Measurements from ENCODE around the gene DCDC1. TPM values are rescaled to one million over a fixed set of nuclear protein-coding genes. Genes with fewer than 3 reads are reported as not detected.

DCDC1 gene
- total and polyA plus RNA-seq, 2 donors from 2014 or later = 0.39 to 6.6 TPM

- H3K4me1 ChIP-seq (ENCODE audit: control insufficient read depth in 2 of 3, insufficient read depth in 2 of 3, low read depth in 1 of 3, low read length in 3 of 3) = no peaks in the 10 kb centered on the region
- DNase-seq = peak in 1 of 5 donors; percentile 21
- H3K9me3 ChIP-seq (ENCODE audit: control insufficient read depth in 2 of 3, insufficient read depth in 1 of 3, low read length in 3 of 3) = no peaks in the 10 kb centered on the region
- TF ChIP-seq CTCF (IDR thresholded peaks at IDR 0.05; ENCODE audit: borderline replicate concordance, extremely low read depth, insufficient read depth) = peak; percentile 35
- FAIRE-seq = no peak
- no peak overlapping the region for H3K27ac ChIP-seq (ENCODE audit: low read depth in 2 of 2, low read length in 2 of 2)
- no peaks in the 10 kb centered on the region for H3K27me3 ChIP-seq (ENCODE audit: control insufficient read depth, insufficient read depth, low read length)
- H3K4me3 ChIP-seq (ENCODE audit: low read length in 3 of 3) = no peak overlapping the region
- intact Hi-C loops (cut with DNase I) = no loop called here
- H3K36me3 ChIP-seq (ENCODE audit: control insufficient read depth in 2 of 3, insufficient read depth in 3 of 3, low read length in 3 of 3) = no peaks in the 10 kb centered on the region
- H3K9ac ChIP-seq (ENCODE audit: low read length in 3 of 3) = no peak overlapping the region
Observed at GRCh38 chr11:31340903-31341572, 28.5 kb downstream of the DCDC1 start.

- H3K36me3 ChIP-seq (ENCODE audit: control insufficient read depth in 2 of 3, insufficient read depth in 3 of 3, low read length in 3 of 3) = no peaks in the 10 kb centered on the region
- intact Hi-C loops (cut with DNase I) = no loop called here
- FAIRE-seq (no peak), DNase-seq (no peak)
- H3K9ac ChIP-seq (ENCODE audit: low read length in 3 of 3) = no peak overlapping the region
- no peaks in the 10 kb centered on the region for H3K9me3 ChIP-seq (ENCODE audit: control insufficient read depth in 2 of 3, insufficient read depth in 1 of 3, low read length in 3 of 3)
- H3K4me1 ChIP-seq (ENCODE audit: control insufficient read depth in 2 of 3, insufficient read depth in 2 of 3, low read depth in 1 of 3, low read length in 3 of 3) = no peaks in the 10 kb centered on the region
- H3K4me3 ChIP-seq (ENCODE audit: low read length in 3 of 3) = no peak overlapping the region
- H3K27ac ChIP-seq (ENCODE audit: low read depth in 2 of 2, low read length in 2 of 2) = no peak overlapping the region
- no peaks in the 10 kb centered on the region for H3K27me3 ChIP-seq (ENCODE audit: control insufficient read depth, insufficient read depth, low read length)
- no peak for TF ChIP-seq CTCF (IDR thresholded peaks at IDR 0.05; ENCODE audit: borderline replicate concordance, extremely low read depth, insufficient read depth)
Observed at GRCh38 chr11:31337806-31338205, 31.7 kb downstream of the DCDC1 start.

GRCh38 chr11:31328697-31329096 is 40.8 kb downstream of the DCDC1 start:
- H3K9ac ChIP-seq (ENCODE audit: low read length in 3 of 3) = no peak overlapping the region
- no peaks in the 10 kb centered on the region for H3K36me3 ChIP-seq (ENCODE audit: control insufficient read depth in 2 of 3, insufficient read depth in 3 of 3, low read length in 3 of 3)
- FAIRE-seq (no peak), DNase-seq (no peak)
- no peaks in the 10 kb centered on the region for H3K27me3 ChIP-seq (ENCODE audit: control insufficient read depth, insufficient read depth, low read length)
- H3K27ac ChIP-seq (ENCODE audit: low read depth in 2 of 2, low read length in 2 of 2) = no peak overlapping the region
- no peaks in the 10 kb centered on the region for H3K4me1 ChIP-seq (ENCODE audit: control insufficient read depth in 2 of 3, insufficient read depth in 2 of 3, low read depth in 1 of 3, low read length in 3 of 3)
- H3K9me3 ChIP-seq (ENCODE audit: control insufficient read depth in 2 of 3, insufficient read depth in 1 of 3, low read length in 3 of 3) = no peaks in the 10 kb centered on the region
- intact Hi-C loops (cut with DNase I) = no loop called here
- H3K4me3 ChIP-seq (ENCODE audit: low read length in 3 of 3) = no peak overlapping the region
- TF ChIP-seq CTCF (IDR thresholded peaks at IDR 0.05; ENCODE audit: borderline replicate concordance, extremely low read depth, insufficient read depth) = no peak

GRCh38 chr11:31327417-31327816 is 42.1 kb downstream of the DCDC1 start:
- H3K9me3 ChIP-seq (ENCODE audit: control insufficient read depth in 2 of 3, insufficient read depth in 1 of 3, low read length in 3 of 3) = no peaks in the 10 kb centered on the region
- FAIRE-seq (no peak), DNase-seq (no peak)
- intact Hi-C loops (cut with DNase I) = no loop called here
- no peak overlapping the region for H3K4me3 ChIP-seq (ENCODE audit: low read length in 3 of 3)
- TF ChIP-seq CTCF (IDR thresholded peaks at IDR 0.05; ENCODE audit: borderline replicate concordance, extremely low read depth, insufficient read depth) = no peak
- H3K4me1 ChIP-seq (ENCODE audit: control insufficient read depth in 2 of 3, insufficient read depth in 2 of 3, low read depth in 1 of 3, low read length in 3 of 3) = no peaks in the 10 kb centered on the region
- H3K36me3 ChIP-seq (ENCODE audit: control insufficient read depth in 2 of 3, insufficient read depth in 3 of 3, low read length in 3 of 3) = no peaks in the 10 kb centered on the region
- no peak overlapping the region for H3K9ac ChIP-seq (ENCODE audit: low read length in 3 of 3)
- no peaks in the 10 kb centered on the region for H3K27me3 ChIP-seq (ENCODE audit: control insufficient read depth, insufficient read depth, low read length)
- H3K27ac ChIP-seq (ENCODE audit: low read depth in 2 of 2, low read length in 2 of 2) = no peak overlapping the region

All from kidney (tissue), 14 donors.